ENCODE data around the gene ICOSLG.

GRCh38 chr21:44253832-44254710 lies 13.3 kb upstream of the ICOSLG start:
- TF ChIP-seq CTCF (IDR thresholded peaks at IDR 0.05) (no peak), POLR2A (IDR thresholded peaks at IDR 0.05) (no peak)
